Measurements from ENCODE around the gene MYBBP1A. TPM values are rescaled to one million over a fixed set of nuclear protein-coding genes. Genes with fewer than 3 reads are reported as not detected.

The MYBBP1A gene
- total and polyA plus RNA-seq, 2 donors (not counting 1 experiment from before 2014, with no cell fraction given) = 72.4 to 74.4 TPM

DNA sequence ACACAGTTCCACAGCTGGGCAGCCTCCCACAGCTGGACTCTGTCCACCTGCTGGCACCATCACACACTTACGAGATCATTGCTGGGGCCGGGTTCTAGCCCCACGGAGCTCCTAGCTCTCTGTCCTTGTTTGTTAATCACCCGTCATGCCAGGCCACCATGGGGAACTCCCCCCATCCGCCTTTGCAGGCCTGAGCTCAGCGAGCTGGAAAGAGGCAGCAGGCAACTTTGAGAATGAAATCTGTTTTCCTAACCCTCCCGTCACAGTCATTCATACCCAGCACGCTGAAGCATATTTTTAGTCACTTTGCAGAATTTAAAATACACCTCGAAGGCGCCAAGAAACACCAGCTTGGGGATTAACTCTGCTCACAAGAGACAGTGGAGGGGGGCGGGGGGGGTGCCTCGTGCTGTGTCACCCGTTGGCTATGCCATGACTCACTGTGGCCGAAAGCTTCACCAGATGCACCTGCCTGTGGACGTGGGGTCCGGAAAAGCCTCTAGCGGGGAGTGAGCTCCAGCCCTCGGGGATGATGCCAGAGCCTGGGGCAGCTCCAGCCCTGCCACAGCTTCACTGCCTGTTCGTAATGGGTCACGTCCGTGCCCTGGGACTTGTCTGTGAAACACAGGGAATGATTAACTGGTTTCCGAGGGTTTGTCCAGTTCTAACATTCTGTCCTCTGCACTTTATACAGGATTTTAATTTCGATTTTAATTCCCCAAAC is 57.9 kb downstream of the MYBBP1A start:
- Mint-ChIP-seq H3K4me3 (peak overlapping the region; percentile 75), H3K9me3 (ENCODE audit: insufficient read depth) (no peaks in the 10 kb centered on the region), H3K4me1 (peaks cover 37% of the 10 kb centered on the region), H3K27me3 (peaks cover 25% of the 10 kb centered on the region), H3K27ac (peak overlapping the region; percentile 66)
- intact Hi-C loops (cut with micrococcal nuclease) = no loop called here
- Histone ChIP-seq H3K27me3 (replicated peaks in 1 of 4; ENCODE audit: control extremely low read depth in 1 of 4, control insufficient read depth in 3 of 4, insufficient read depth in 4 of 4, low read length in 3 of 4) (peaks cover 0 to 34% (median 23%) of the 10 kb centered on the region in 4 experiments), H4K20me1 (ENCODE audit: control insufficient read depth, insufficient read depth, low read length, poor library complexity, severe bottlenecking) (no peaks in the 10 kb centered on the region), H3K4me1 (ENCODE audit: control insufficient read depth in 2 of 2, insufficient read depth in 2 of 2, low read length in 2 of 2) (peaks cover 41 to 47% of the 10 kb centered on the region in 2 donors), H3K9me3 (ENCODE audit: control extremely low read depth in 1 of 3, control insufficient read depth in 2 of 3, insufficient read depth in 1 of 3, low read length in 2 of 3) (peaks cover 0 to 11% (median 0%) of the 10 kb centered on the region in 3 donors), H3K79me2 (ENCODE audit: control insufficient read depth, insufficient read depth, low read length) (no peaks in the 10 kb centered on the region), H2AFZ (ENCODE audit: insufficient read depth, low read depth, low read length, poor library complexity, severe bottlenecking) (no peak overlapping the region), H3K36me3 (replicated peaks in 1 of 2; ENCODE audit: control extremely low read depth in 1 of 2, control insufficient read depth in 1 of 2, extremely low read depth in 1 of 2, insufficient read depth in 2 of 2, low read length in 1 of 2) (no peaks in the 10 kb centered on the region), H3K4me3 (ENCODE audit: control extremely low read depth in 1 of 5, extremely low read depth in 1 of 5, insufficient read depth in 1 of 5, low read depth in 2 of 5, low read length in 4 of 5) (no peak overlapping the region), H3K9ac (ENCODE audit: low read length) (no peak overlapping the region), H3K4me2 (replicated peaks; ENCODE audit: low read depth, low read length, poor library complexity, severe bottlenecking) (peak overlapping the region; percentile 88), H3K27ac (ENCODE audit: low read length in 2 of 2) (no peak overlapping the region)
- WGBS (ENCODE audit: insufficient coverage) = 58% methylated on average over 21 of the region's 23 CpGs
- peak; percentile 34 for ATAC-seq (ENCODE audit: low read depth)
- POLR2A ChIA-PET = no interaction called here
- TF ChIP-seq EZH2 (IDR thresholded peaks at IDR 0.05; ENCODE audit: borderline replicate concordance, insufficient read depth, low read depth, low read length, poor library complexity, severe bottlenecking) (no peak), CTCF (IDR thresholded peaks at IDR 0.05) (no peak)
- CTCF ChIA-PET = interaction anchor here (1.3 to 1.4 kb wide), 2 partner anchors 70 to 77 kb away, joined by 3 to 4 read pairs; no protein-coding TSS in a partner anchor
- DNase-seq = peak; percentile 58

All from B cell (primary cell).